DMS 273 treated with DMSO at 0.1 percent for 48 hours (cell line): ENCODE measurements around the gene NFATC2.
A peak's percentile ranks its signal among the peaks of the same experiment; 100 is the strongest.
"Not testable (repeated sequence)": the region's sequence is repeated elsewhere in the genome, so short reads cannot be mapped to it uniquely, and the experiment has no call there.

Experiments
- DNase-seq: peaks from one replicate; lab custom pipeline; 2025; lab: John Stamatoyannopoulos, UW

Gene NFATC2

DNA sequence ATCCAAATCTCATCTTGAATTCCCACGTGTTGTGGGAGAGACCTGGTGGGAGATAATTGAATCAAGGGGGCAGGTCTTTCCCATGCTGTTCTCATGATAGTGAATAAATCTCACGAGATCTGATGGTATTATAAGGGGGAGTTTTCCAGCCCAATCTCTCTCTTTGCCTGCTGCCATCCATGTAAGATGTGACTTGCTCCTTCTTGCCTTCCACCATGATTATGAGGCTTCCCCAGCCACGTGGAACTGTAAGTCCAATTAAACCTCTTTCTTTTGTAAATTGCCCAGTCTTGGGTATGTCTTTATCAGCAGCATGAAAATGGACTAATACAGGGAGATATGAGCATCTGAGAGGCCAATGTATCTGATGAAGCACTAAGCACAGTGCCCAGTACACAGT lies 26.0 kb upstream of the NFATC2 start:
- not testable (repeated sequence) for DNase-seq

DNA sequence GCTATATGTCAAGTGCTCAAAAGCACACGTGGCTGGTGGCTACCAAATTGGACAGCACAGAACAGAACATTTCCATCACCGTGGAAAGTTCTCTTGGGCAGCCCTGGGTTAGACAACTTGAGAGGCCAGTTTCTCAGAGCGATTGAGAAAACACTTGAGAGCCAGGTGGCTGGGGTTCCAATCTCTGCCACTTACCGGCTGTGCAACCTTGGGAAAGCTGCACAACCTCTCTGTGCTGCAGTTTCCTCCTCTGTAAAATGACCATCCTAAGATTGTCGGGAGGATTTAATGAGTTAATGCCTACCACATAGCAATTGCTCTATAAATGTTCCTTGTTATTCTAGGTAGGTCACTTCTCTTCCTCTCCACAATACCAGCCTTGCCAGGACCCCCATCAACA lies 25.1 kb upstream of the NFATC2 start:
- DNase-seq: no peak

DNA sequence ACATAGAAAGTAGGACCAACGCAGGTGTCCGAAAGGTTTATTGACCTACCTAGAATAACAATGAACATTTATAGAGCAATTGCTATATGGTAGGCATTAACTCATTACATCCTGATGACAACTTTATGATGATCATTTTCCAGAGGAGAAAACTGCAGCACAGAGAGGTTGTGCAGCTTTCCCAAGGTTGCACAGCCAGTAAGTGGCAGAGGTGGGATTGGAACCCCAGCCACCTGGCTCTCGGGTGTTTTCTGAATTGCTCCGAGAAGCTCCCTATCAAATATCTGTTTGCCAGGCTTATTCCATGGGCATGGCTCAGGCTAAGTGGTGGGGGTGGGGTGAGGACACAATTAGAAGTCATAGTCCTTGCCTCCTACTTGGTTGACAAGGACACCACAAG lies 24.1 kb upstream of the NFATC2 start:
- DNase-seq: no peak

DNA sequence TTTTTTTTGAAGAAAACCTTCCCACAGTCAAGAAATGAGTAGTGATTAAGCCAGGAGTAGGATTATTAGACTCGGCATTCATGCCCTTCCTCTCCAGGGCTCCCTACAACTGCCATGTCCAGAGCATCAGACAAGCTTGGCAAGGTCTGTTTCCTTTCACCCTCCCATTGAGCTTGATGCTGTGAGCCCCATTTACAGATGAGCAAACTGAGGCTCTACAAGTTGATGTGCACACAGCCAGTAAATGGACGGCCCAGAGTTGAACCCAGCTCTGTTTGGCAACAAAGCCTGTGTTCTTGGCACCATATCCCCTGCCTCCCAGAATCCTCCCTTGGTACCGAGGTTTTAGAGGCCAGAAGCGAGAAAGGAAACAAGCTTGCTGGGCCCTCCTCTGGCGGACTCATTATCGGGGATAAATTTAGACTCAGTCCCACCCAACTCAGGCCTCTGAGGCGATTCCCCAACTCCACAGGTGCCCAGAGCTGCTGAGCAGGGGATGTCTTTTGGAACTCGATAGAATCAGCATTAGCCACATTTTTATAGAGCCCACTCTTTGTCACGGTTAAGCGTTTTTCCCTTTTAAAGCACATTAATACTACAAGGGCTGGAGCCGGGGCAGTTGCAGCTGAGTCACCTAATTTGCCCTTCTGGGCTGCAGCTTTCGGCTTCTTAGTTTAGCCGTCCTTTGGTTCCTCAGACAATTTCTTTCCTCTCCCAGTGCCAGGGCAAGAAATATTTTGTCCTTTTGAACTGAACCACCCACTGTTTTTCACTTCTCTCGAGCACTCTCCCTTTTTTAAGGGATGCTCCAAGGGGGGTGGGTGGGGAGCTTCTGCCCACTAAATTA lies 23.0 kb upstream of the NFATC2 start:
- DNase-seq: no peak

DNA sequence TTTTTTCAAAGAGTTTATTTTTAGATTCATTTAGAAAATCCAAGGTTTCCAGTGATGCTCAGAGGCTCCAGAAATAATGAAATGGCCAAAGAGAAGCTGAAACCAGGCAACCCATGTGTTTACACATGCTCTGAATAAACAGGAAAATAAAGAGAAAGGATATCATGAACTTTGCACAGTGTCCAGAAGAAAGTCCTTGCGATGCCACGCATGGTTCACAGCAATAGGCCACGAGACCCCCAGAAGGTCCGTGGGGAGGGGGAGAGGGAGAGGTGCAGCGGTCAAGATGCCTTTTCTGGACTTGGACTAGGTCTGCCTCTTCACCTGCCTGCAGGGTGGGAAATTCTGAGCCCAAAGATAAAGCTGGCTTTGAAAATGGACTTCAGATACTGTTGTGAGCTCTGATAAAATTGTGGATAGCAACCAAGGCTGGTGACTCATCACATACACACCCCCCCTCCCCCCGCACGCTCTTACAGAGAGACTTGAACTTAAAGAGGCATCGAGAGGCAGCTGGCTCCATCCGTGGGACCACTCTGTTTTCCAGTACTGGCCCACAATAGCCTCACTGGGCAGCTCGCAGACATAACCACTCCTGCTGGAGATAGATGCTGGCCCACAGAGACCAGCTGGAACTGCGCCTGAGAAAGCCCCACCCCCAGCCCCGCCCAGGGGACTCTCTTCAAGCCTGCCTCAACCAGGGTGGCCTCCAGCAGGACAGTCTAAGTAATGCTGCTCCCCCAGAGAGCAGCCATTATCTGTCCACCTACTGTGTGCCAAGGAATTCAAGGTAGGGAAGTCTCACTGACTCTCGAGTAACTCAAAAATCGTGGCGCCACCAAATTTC lies 21.2 kb upstream of the NFATC2 start:
- no peak for DNase-seq

DNA sequence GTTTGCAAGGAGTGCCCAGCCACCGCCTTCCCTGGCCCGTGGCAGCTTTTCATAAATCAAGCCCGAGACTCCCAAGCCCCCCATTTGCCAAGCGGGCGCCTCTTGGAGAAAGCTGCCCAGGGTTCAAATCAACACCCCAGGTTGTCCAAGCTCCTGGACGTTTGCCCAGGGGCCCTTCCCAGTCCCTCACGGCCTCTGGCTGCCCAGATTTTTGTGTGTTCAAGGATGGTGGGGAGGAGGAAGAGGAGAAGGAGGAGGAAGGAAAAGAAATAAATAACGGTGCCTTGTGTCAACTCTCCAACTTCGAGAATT lies 20.6 kb upstream of the NFATC2 start:
- DNase-seq: no peak

DNA sequence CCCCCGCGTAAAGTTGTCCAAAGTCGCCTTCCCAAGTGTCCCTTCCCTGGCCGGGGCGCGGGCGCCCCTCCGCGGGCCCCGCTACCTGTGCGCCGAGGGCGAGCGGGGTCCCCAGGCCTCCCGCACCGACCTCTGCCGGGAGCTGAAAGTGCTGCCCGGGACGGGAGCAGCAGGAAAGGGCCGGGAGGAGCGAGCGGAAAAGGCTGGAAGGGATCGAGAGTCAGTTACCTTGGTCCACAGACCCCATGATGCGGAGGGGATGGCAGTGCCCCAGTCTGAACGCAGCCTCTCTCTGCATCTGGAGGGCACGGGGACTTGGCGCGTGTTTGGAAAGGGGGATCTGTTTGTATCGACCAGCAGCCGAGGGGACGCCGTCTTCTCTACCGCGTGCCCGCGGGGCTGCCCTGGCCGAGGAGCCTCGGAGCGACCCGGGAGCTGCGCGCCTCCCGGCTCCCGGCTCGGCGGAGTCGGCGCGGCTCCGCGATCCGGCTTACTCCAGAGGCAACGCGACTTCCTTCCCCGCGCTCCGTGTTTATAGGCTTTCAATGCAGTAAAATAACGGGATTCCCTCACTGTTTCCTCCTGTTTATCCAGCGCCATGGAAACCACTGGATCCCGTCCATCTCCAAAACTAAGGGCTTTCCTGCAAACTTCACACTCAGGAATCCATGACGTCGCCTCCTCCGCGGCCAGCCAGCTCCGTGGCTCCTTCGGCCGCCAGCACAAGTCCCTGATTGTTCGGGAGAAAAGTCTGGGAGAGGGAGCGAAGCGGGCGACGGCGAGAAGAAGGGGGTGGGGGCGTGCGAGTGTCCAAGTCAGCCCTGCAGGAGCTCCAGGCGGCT lies 20.0 kb upstream of the NFATC2 start:
- DNase-seq: peak; percentile 24

DNA sequence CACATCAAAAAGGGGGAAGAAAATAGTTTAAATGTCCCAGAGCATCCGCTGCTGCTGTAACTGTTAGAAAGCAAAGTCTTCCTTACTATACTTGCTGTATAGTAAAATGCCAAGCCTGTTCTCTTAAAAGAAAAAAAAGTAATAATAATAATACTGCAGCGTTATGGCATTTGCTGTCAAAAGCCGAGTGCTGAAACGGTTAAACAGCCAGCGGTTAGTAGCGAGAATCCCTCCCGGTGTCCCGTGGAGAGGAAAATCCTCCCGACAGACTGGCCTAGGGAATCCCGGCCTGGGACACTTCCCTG lies 19.5 kb upstream of the NFATC2 start:
- DNase-seq: no peak

DNA sequence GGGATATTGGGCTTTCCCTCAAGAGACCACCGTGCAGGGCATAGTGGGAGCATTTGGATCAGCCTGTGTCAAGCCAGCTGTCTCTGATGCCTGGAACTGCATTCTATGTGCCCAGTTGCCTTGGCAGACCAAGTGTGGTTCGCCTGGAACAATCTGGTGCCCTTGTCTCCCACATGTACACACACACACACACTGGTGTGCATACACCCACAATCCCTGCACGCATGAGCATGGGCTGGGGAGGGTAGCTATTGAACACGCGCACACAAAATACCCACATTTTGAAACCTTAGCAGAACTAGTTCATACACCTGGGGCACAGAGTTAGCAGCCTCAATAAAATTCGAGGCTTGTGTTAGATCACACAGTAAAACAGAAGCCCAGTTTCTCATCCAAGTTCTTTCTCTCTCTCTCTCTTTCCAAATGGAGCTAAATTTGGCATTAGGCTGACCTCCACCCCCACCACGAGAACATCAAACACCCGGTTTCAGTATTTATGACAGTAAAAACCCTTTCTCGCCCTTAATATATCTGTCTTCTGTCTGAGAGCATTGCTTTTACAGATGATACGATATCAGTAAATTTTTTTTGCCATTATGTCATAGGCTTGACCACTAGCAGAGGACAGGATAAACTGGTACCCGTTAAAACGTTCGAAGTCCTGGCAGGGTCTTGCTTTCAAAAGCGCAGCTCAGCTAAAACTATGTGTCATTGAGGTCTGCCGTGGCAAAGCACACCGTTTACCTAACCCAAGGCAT lies 18.2 kb upstream of the NFATC2 start:
- no peak for DNase-seq

DNA sequence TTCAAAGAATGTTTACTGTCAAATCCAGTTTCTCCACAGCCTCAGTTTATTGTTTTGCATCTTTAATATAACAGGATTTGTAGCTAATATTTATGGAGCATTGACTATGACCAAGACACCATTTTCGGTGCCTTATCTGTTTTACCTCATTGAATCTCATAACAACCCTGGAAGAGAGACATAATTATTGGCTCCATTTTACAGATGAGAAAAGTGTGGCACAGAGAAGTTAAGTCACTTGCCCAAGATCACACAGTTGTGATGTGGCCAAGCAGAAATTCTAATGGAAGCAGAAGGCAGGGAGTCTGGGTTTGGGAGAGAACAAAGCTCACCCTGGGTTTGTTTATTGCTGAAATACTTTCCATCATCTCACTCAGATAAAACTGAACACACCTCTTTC lies 17.5 kb upstream of the NFATC2 start:
- DNase-seq: no peak

DNA sequence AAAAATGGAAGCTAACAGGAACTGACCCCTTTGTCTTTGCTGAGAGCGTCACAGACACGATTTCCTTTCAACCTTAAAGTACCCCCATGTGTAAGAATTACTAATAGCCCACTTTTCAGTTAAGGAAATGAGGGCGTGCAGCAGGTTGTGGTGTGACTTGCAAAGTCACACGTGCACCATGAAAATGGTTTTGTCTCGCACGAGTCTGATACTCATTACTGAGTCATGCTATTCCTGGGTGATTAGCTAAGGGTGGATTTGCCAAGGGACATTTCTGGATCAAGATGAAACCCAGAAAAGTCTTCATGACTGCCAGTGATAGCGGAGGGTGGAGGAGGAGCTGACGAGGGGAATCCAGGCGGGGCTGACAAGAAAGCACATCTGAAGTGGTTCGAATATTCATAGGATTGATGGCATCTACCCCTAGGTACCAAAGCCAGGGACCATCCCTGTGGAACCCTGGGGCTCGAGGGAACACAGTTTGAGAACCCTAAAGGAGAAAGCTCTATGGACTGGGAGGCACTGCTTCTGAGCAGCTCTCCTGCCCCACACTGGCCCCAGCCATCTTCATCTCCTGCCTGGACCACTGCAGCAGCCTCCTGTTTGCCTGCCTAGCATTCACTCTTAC lies 12.1 kb upstream of the NFATC2 start:
- DNase-seq: no peak

DNA sequence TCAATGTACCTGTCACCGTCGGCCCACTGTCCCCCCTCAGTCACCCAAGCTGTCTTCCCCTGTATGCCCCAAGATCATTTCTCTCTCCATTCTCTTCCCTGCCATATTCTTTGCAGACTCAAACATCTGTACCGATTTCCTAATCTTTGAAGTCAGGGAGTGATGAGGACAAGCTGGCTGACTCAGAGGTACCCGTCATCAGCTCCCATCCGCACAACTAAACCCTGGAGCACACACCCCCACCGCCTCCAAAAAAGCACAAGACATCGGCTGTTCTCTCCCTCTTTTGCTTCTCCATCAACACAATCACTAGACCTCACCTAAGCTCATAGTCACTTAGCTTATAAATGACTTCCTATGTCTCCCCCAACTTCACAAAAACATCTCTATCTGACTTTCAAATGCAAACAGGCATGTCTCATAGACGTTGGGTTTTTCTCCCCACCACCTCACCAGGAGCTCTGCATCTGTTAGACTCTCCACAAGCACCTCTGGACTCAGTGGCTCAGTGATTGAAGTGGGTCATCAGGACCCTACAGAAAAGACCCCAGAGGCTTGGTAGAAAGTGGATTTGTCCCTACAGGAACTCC lies 11.5 kb upstream of the NFATC2 start:
- DNase-seq: no peak

DNA sequence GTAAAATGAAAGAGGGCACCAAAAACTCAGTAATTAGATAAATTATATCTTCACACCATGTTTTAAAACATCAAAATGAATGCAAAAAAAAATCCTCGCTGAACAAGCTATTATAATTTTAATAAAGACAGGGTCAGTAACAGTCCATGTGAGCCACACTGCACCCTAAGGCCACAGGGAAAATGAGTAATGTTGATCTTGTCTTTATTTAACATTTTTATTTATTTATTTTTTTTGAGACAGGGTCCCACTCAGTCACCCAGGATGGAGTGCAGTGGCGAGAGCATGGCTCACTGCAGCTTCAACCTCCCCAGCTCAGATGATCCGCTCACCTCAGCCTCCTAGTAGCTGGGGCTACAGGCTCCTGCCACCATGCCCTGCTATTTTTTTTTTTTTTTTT lies 8.7 kb upstream of the NFATC2 start:
- no peak for DNase-seq

DNA sequence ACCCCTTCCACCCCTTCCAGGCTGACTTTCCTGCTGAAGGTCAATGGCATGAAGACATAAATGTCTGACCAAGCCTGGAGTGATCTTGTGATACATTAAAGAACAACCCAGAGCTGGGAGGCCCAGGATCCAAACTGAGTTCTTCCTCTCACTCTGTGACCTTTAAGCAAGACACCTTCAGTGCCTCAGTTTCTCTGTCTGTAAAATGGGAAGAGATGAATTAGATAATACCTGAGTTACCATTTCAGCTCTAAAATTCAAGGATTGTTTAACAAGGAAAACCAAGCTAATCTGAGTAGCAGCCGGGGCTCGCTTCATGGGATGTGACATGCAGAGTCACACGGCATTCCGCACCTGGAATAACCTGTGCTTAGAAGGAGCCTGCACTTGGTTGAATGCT lies 7.0 kb upstream of the NFATC2 start:
- DNase-seq: no peak

DNA sequence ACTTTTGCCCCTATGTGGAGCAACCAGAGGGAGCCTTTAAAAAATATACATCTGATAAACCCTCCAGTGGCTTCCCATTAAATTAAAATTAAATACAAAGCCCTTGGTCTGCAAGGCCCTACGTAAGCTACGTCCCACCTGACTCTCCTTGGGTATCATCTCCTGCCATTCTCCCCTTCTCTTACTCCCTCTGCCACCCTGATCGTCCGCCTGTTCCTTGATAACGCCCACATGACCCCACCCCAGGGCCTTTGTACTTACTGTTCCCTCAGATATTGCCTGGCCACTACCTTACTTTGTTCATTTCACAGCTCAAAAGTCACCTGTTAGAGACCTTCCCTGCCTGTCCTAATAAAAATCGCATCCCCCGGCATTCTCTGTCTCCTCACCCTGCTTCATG lies 5.4 kb upstream of the NFATC2 start:
- no peak for DNase-seq

DNA sequence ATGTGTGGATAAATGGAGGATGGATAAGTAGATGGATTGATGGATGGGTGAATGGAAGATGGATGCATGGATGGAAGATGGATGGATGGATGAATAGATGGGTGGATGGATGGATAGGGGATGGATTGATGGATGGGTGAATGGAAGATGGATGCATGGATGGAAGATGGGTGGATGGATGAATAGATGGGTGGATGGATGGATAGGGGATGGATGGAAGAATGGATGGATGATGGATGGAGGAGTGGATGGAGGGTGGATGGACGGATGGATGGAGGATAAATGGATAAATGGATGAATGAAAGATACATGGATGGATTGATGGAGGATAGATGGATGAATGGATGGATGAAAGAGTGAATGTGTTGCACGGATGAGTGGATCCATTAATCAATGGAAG lies 3.0 kb upstream of the NFATC2 start:
- no peak for DNase-seq

DNA sequence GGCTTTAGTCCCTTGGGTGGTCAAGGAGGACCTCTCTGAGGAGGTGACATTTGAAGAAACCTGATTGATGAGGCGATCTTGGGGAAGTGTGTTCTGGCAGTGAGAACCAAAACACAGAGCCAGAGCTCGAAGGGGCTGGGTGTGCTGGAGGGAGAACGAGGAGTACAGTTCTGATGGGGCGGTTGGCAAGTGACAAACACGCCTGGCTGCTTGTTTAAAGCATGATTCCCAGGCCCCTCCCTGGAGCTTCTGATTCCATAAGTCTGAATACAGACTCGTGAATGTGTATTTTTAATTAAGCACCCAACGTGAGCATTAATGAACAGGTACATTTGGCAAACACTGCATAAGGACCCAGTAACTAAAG lies 886 bp upstream of the NFATC2 start:
- DNase-seq: no peak

DNA sequence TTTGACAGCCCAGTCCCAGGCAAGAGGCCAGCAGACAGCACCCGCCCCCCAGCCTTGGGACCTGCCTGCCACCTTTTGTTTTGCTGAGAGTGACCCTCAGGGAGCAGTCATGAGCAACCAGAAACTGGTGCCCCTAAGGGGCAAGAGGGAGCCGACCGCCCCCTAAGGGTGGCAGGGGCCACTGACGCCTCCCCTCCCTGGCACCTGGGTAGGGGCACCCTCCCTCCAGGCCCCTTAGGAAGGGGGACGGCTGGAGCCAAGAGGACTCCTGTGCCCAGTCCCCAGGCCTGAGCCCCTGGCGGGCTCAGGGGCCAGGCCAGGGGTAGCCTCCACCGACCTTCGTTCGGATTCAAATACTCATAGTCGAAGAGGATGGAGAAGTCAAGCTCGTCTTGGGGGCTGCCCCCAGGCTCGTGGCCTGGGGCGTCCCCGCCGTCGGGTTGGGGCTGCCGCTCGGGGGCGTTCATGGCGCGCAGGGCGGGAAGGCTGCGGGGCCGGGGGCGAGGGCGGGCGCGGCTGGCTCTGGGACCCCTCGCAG lies 417 bp downstream of the NFATC2 start:
- DNase-seq: no peak

DNA sequence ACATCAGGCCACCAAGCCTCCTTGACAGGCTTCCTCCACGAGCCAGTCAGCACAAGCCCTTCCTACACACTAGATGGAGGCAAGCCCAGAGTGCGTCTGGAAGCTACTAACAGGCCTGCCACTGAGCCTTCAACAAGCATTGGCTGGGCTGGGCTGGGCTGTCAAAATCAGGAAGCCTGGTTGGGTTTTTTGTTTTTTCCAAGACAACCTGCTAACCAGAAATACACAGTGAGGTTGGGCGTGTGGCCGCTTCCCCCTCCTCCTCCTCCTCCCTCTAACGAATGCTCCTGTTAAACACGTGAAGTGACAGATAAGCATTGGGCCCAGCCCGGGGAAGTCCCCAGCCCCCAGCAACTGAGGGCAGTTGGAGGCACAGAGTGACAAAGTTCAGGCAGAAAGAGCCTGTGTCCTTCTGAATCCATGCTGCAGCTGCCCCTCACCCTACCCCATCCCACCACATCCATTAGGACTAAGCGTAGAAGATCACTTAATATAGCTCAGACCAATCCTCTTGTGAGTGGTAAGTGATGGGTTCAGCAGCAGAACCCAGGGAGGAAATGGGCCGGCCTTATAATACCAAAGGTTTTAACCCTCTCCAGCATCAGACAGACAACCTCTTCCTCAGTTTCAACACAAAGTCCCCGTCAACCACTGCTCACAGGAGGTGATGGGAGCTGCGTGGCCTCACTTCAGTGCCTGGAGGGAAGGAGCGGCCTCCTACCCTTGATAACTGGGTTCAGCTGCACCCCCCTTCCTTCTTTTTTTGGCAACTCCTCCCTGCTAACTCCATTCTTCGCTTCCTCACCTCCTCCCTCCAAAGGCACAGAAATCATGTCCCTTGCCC lies 1.1 kb downstream of the NFATC2 start:
- DNase-seq: no peak

DNA sequence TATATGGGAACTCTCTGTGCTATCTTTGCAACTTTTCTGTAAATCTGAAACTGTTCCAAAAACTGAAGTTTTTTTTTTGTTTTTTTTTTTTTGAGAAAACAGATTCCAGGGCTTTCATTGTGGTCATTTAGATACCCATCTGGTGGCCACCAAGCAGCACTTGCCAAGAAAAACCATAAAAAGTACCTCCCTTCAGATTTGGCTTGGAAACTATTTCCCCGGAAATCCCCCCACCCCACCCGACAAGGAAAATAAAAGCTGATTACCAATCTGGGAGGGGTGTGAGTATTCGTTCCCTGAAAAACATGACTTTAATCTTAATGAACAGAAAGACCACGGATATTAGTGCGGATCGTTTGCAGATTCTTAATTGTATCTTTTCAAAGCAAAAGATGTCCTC lies 1.9 kb downstream of the NFATC2 start:
- DNase-seq: no peak
